Large intestine (tissue), 3 donors: ENCODE results near the gene TP73. TPM values are rescaled to one million over a fixed set of nuclear protein-coding genes. Genes with fewer than 3 reads are reported as not detected.

Source experiments
- DNase-seq, 2 donors: peaks; one replicate each; pipeline versions ENCODE4 v3.0.0 to v3.0.0-alpha.2; 2013
- H3K27ac ChIP-seq: one replicate; pipeline ENCODE4 v1.5.1; 2013; ENCODE audit warnings: low read length
- H3K27me3 ChIP-seq: 2 replicates; pipeline ENCODE4 v1.6.1; 2013; ENCODE audit warnings: low read length; ENCODE audit not compliant: control insufficient read depth, insufficient read depth
- H3K36me3 ChIP-seq: 2 replicates; pipeline ENCODE4 v1.6.1; 2013; ENCODE audit warnings: low read length; ENCODE audit not compliant: control insufficient read depth, insufficient read depth
- H3K4me1 ChIP-seq: one replicate; pipeline ENCODE4 v1.6.1; 2013; ENCODE audit warnings: low read length; ENCODE audit not compliant: control insufficient read depth, insufficient read depth
- H3K4me3 ChIP-seq: one replicate; pipeline ENCODE4 v1.5.1; 2013; ENCODE audit warnings: low read length
- H3K9me3 ChIP-seq: one replicate; pipeline ENCODE4 v1.6.1; 2013; ENCODE audit warnings: mild to moderate bottlenecking, low read depth, low read length, moderate library complexity; ENCODE audit not compliant: control insufficient read depth
- WGBS: methylation state at CpG from one replicate; pipeline ENCODE4 v1.1.5; 2013; ENCODE audit warnings: low lambda C conversion rate; ENCODE audit not compliant: insufficient coverage; 5-methylcytosine and 5-hydroxymethylcytosine counted together
- polyA plus RNA-seq: library from polyadenylated mRNA; unstranded; fragments of 120-200 nt; gene quantifications from one replicate; pipeline ENCODE4 v1.2.1, GENCODE V29; 2013

TP73 gene
- polyA plus RNA-seq, 1 donor: 0.55 TPM

DNA sequence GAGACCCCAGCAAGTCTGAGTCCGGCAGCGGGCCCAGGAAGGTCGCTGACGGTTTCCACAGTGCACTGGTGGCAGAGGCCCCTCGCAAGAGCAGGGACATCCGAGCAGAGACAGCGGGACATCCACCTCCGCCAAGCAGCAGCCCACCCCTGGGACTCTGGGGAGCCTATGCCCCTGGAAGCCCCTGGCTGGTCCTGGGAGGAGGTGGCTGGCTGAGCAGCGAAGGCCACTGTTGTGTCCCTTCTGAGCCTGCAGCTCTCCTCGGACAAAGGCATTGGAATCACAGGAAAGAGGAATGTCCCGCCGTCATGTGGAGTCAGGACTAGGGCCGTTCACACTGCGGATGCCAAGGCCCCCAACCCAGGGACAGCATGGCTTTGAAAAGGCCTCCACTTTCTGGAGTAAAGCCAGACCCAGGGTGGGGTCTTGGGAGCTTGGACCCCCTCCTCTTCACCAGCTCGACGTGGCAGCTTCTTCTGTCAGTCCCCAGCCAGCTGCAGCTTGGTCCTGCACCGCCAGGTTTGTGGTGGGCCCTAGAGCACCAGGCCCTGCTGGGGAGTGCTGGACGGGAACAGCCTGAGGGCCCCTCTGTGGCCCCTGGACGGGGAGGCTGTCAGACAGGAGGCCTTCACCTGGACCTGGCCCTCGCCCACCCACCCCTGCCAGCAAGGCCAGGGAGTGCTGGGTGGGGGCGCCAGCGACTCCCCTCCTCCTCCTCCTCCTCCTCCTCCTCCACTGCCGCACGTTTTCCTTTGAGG lies 42.4 kb upstream of the TP73 start:
- Histone ChIP-seq H3K9me3 (no peaks in the 10 kb centered on the region), H3K27me3 (peaks cover 6% of the 10 kb centered on the region), H3K4me1 (peaks cover 23% of the 10 kb centered on the region), H3K27ac (no peak overlapping the region), H3K36me3 (no peaks in the 10 kb centered on the region), H3K4me3 (no peak overlapping the region)
- WGBS: no CpG with 5 or more reads among the region's 24 CpGs
- DNase-seq: no peak

DNA sequence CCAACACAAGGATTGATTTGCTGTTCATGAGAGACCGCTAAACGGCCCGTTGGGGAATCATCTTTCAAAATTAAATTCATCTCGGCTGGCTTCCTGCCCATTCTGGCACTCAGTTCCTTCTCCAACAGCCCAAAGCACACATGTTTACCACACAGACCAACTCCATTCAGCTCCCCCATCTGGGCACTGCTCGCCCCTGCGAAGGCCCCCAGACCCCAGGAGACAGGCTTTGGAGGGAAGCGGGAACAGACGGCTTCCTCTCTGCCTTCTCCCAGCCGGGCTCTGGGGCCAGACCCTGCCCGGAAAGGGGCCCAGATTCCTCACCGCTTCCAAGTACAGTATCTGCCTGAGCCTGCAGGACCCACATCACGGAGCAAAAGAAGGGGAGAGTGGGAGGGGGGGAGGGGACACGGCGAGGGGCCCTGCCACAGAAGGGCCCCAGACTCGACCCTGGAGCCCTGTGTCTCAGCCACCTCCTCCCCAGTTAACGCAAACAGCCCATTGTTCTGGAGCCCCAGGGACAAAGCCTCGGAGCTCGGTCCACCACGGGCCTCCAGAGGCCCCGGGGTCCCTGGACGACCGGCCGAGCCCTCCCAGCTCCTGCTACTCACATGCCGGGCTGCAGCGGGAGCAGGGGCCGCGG lies 41.7 kb upstream of the TP73 start:
- WGBS: no CpG with 5 or more reads among the region's 27 CpGs
- Histone ChIP-seq H3K36me3 (no peaks in the 10 kb centered on the region), H3K27ac (no peak overlapping the region), H3K4me3 (peak overlapping the region; percentile 32), H3K4me1 (peaks cover 23% of the 10 kb centered on the region), H3K27me3 (peaks cover 6% of the 10 kb centered on the region), H3K9me3 (no peaks in the 10 kb centered on the region)
- peak in 1 of 2 donors; percentile 33 for DNase-seq

DNA sequence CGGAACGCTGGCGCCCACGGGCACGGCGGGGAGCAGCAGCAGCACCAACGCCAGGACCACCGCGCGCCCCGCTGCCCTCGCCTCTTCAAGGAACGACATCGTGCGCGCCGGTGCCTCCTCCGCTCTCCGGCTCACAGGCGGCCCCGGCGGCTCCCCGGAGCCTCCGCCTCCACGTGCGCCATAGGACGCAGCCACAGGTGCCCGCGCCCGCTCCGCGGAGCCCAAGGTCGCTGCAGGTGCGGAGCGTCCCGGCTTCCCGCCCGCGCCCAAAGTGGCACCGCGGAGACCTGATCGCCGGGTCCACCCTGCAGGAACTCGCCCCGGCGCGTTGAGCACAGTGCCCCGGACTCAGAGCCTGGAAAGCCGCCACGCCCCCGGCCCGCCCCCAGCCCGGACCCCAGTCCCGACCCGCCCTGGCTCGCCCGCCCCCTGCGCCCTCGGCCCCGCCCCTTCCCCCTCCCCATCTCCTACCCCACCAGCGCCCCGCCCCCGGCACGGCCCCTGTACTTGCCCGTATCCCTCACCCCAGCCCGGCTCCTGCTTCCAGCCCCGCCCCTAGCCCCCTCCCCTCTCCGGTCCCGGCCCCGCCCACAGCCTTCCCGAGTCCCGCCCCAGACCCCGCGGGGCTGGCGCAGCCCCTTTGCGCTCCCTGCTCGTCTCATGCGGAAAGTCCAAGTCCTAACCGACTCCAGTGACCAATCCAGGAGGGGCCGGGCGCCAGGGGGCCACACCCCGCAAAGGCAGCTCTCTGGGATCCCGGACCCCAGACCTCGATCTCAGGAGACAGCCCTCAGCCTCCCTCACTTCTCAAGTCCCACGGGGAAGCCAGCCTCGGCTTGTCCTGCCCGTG lies 40.9 kb upstream of the TP73 start, which contains the start of gene MEGF6:
TSS of gene MEGF6 (minus strand) at position 339 of the 850 bp plus-strand sequence. CDS start at position 99, 240 bp downstream.
- WGBS: no CpG with 5 or more reads among the region's 87 CpGs
- H3K27me3 ChIP-seq: peaks cover 6% of the 10 kb centered on the region

DNA sequence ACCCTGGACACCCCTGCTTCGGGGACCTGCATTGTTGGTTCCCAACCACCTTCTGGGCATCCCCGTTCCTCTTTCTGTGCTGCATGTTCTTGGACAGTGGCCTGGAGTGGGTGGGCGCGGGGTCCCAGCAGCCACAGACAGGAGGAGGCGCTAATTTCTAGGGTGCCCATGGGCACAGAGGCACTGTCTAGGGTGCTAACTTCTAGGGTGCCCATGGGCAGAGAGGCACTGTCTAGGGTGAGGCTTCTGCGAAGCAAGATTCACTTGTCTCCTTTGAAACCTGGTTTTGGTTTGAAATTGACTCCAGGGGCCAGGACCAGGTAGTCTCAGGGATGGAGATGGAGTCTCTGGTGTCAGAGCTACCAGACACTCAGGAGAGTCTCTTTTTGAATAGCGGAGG lies 40.2 kb upstream of the TP73 start:
- Histone ChIP-seq H3K36me3 (no peaks in the 10 kb centered on the region), H3K27ac (no peak overlapping the region), H3K27me3 (peaks cover 6% of the 10 kb centered on the region), H3K4me3 (no peak overlapping the region), H3K4me1 (peaks cover 23% of the 10 kb centered on the region), H3K9me3 (no peaks in the 10 kb centered on the region)
- no CpG with 5 or more reads among the region's 7 CpGs for WGBS
- no peak for DNase-seq

More for the DNA sequence above, 40.9 kb upstream of the TP73 start, which contains the start of gene MEGF6:
- DNase-seq: peak; percentile 51 to 59
- peak within 1 kb of the TSS; percentile 32 for H3K4me3 ChIP-seq
- H3K36me3 ChIP-seq: no peaks in the 10 kb centered on the region
- H3K27ac ChIP-seq: no peak within 1 kb of the TSS
- H3K4me1 ChIP-seq: peaks cover 23% of the 10 kb centered on the region
- no peaks in the 10 kb centered on the region for H3K9me3 ChIP-seq

DNA sequence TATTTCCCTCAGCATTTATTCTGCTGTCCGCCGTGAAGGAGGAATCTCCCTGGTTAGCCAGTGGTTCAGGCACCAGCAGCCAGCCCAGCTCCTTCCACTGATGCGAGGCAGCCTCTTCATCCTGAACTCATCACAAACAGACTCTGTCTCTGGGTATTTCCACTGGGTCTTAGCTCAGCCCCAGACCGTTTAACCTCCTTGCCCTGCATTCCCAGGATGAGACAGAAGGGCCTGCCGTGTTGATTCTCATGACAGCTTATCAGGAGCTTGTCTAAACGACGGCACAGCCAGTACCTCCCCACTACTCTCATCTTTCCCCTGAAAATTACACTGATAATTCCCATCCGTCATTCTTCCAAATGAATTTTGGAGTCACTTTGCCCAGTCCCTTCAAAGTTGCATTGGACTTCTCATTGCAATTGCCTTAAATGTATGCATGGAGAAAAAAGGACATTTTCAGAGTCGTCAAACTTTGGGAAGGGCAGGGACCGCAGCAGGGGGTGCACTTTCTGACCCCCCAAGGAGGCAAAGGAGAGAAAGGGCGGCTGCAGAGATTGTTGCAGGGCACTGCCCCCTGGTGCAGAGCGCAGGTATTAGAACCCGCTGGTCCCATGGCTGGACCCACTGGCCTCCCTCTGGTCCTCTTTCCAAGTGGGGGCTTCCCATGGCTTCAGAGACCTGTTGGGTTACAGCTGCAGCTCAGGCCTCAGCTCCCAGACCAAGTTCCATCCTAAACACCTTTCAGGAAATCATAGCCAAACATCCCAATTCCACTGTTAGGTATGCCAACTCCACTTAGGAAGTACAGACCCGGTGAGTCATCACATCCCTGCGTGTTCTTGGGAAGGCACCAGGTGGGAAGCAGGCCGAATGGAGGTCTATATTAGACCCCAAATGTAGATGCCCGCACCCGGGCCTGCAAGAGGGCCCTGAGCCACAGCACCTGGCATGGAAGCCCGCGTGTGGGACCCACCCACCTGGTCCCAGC lies 37.3 kb upstream of the TP73 start:
- Histone ChIP-seq H3K27me3 (peaks cover 4% of the 10 kb centered on the region), H3K27ac (no peak overlapping the region), H3K4me1 (peaks cover 30% of the 10 kb centered on the region), H3K36me3 (no peaks in the 10 kb centered on the region), H3K4me3 (no peak overlapping the region), H3K9me3 (no peaks in the 10 kb centered on the region)
- WGBS: 30% methylated on average over 2 of the region's 20 CpGs
- no peak for DNase-seq

DNA sequence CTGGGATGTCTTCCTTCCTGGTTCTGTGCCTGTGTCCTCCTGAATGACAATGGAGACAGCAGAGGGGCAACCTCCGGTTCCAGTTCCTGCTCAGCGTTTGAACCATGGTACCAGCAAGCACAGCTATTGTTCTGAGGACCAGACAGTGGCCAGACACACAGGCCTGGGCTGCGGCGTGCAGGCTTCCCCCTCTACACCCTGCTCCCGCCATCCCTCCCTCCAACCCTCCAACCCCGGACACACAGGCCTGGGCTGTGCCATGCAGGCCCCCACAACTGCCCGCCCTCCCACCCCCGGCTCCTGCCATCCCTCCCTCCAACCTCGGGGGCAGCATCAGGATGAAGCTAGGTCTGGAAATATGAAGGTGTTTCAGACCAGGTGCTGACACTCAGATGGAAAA lies 35.5 kb upstream of the TP73 start:
- Histone ChIP-seq H3K27me3 (no peaks in the 10 kb centered on the region), H3K36me3 (no peaks in the 10 kb centered on the region), H3K4me3 (no peak overlapping the region), H3K9me3 (no peaks in the 10 kb centered on the region), H3K27ac (no peak overlapping the region), H3K4me1 (peaks cover 25% of the 10 kb centered on the region)
- WGBS: no CpG with 5 or more reads among the region's 9 CpGs
- no peak for DNase-seq

DNA sequence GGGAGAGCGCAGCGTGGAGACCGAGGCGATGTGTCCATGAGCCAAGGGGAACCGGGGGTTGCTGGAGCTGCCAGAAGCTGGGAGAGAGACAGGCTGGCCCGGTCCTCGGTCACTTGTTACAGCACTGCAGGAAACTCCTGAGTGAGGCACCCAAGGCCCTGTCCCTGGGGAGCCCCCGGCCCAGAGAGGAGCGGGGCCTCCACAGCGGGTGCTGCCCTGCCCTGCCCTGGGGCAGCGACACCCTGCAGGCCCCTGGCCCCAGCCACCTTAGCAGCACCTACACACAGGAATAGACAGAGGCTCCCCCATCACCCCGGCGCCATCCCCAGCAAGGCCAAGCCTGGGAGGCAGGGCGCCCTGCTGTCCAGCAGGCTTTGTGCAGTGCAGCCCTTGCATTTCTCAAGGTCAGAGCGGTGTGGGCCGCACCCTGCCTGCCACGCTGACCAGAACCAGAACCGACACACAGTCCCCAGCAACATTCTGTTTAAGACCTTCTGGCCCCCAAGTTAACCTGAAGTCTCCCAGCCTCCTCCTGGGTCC lies 34.4 kb upstream of the TP73 start:
- no peak for DNase-seq
- Histone ChIP-seq H3K4me3 (no peak overlapping the region), H3K36me3 (no peaks in the 10 kb centered on the region), H3K27me3 (no peaks in the 10 kb centered on the region), H3K27ac (no peak overlapping the region), H3K4me1 (peaks cover 28% of the 10 kb centered on the region), H3K9me3 (no peaks in the 10 kb centered on the region)
- 60% methylated on average over 1 of the region's 18 CpGs for WGBS

DNA sequence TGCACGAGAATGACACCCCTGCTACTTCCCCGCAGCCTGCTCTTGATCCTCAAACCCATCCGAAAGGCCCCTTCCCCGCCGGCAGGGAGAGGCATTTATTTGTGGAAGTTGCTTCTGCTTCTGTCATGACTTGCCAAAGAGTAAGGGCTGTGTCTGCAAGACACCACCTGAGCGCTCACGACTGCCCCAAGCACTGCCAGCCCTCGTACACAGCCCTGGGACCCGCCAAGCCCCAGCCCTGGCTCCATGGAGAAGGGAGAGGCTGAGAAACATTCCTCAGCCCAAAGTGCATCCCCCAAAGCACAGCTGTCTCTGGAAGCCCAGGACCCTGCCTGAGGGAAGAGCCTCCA lies 33.8 kb upstream of the TP73 start:
- H3K4me1 ChIP-seq: peaks cover 30% of the 10 kb centered on the region
- no CpG with 5 or more reads among the region's 9 CpGs for WGBS
- H3K27ac ChIP-seq: no peak overlapping the region
- no peaks in the 10 kb centered on the region for H3K36me3 ChIP-seq
- H3K9me3 ChIP-seq: no peaks in the 10 kb centered on the region
- H3K4me3 ChIP-seq: no peak overlapping the region
- no peaks in the 10 kb centered on the region for H3K27me3 ChIP-seq
- DNase-seq: no peak

DNA sequence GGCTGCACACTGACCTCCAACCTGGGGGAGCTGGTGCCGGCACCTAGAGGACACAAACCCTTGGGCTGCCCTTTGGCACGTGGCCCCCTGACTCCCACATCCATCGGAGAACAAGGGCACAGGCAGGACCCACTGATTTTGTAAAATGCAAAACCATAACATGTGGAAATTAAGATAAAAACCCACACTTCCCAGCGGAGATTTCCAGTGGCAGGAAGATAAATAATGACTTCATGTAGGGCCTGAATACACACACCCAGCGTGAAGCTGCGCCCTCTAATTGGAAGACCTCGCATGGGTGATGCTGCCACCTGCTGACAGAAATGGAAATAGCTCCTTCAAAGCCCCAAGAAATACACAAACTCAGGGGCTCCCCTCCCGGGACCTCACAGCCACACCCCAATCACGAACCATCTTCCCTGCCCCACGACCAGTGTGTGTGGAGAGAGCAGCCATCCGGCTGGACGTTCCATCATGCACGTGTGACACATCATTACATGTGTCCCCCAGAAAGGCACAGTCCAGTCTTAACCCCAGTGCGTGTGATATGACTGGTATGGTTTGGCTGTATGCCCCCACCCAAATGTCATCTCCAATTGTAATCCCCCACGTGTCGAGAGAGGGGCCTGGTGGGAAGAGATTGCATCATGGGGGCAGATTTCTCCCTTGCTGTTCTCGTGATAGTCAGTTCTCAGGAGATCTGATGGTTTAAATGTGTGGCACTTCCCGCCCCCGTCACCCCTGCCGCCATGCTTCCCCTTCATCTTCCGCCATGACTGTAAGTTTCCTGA lies 33.2 kb upstream of the TP73 start:
- no CpG with 5 or more reads among the region's 21 CpGs for WGBS
- Histone ChIP-seq H3K4me3 (no peak overlapping the region), H3K4me1 (peaks cover 25% of the 10 kb centered on the region), H3K27me3 (no peaks in the 10 kb centered on the region), H3K27ac (no peak overlapping the region), H3K36me3 (no peaks in the 10 kb centered on the region), H3K9me3 (no peaks in the 10 kb centered on the region)
- peak; percentile 64 to 72 for DNase-seq
